K562 (cell line): ENCODE results near the gene NTRK2. TPM values are rescaled to one million over a fixed set of nuclear protein-coding genes. Genes with fewer than 3 reads are reported as not detected.

Experiments
- MEF2D ChIP-seq: conservative IDR thresholded peaks from 2 replicates; pipeline ENCODE4 v1.6.1; 2016; ENCODE audit warnings: low read depth, missing genetic modification characterization, missing compliant biosample characterization
- ZNF586 ChIP-seq: fragments of 450-650 bp; formaldehyde crosslinking; conservative IDR thresholded peaks from 2 replicates; pipeline ENCODE4 v1.4.0; 2020; ENCODE audit warnings: mild to moderate bottlenecking, moderate library complexity
- ZNF589 ChIP-seq: fragments of 200-800 bp; sonication (Bioruptor generic); IDR thresholded peaks from 2 replicates; pipeline ENCODE4 v1.6.1; 2016; ENCODE audit warnings: low read depth, missing genetic modification characterization, missing compliant biosample characterization
- polyA plus RNA-seq, 8 experiments: library from polyadenylated mRNA; depleted of rRNA in 4 of 8; stranded (reverse) in 5 of 8; unstranded in 3 of 8; fragments of >200 nt; fragmentation: Nextera tagmentation in 2 of 8; fragmentation: Illumina TruSeq in 1 of 8; extraction: Ambion mirVana in 2 of 8; extraction: Trizol in 1 of 8; gene quantifications; 2 replicates each; pipeline versions ENCODE4 v1.2.1 to v1.2.3, GENCODE V29; 2011 to 2014; ENCODE audit warnings: inconsistent platforms in 1 of 8, missing spikeins in 1 of 8
- total RNA-seq, 7 experiments: library from RNA; depleted of rRNA in 6 of 7; stranded (reverse); fragments of >200 nt in 6 of 7; fragmentation: Illumina TruSeq in 2 of 7; extraction: Trizol in 2 of 7; gene quantifications; 2 replicates each; pipeline versions ENCODE4 v1.2.1 to v1.2.3, GENCODE V29; 2011 to 2021; ENCODE audit warnings: low replicate concordance in 1 of 7
- TF ChIP-seq, protein P1 (sequence below): fragments of 450-650 bp; IDR thresholded peaks from 2 replicates; pipeline ENCODE4 v1.6.1; 2018; ENCODE audit not compliant: partially characterized antibody
- TF ChIP-seq, protein P2 (sequence below): fragments of 250-450 bp; sonication (Bioruptor Pico); IDR thresholded peaks from 2 replicates; pipeline ENCODE4 v1.5.0; 2020; ENCODE audit warnings: mild to moderate bottlenecking, borderline replicate concordance

Gene NTRK2
- total and polyA plus RNA-seq, 9 of the 15 experiments (the other 6 are each of a cell fraction or from before 2014, with no cell fraction given), result not detected

DNA sequence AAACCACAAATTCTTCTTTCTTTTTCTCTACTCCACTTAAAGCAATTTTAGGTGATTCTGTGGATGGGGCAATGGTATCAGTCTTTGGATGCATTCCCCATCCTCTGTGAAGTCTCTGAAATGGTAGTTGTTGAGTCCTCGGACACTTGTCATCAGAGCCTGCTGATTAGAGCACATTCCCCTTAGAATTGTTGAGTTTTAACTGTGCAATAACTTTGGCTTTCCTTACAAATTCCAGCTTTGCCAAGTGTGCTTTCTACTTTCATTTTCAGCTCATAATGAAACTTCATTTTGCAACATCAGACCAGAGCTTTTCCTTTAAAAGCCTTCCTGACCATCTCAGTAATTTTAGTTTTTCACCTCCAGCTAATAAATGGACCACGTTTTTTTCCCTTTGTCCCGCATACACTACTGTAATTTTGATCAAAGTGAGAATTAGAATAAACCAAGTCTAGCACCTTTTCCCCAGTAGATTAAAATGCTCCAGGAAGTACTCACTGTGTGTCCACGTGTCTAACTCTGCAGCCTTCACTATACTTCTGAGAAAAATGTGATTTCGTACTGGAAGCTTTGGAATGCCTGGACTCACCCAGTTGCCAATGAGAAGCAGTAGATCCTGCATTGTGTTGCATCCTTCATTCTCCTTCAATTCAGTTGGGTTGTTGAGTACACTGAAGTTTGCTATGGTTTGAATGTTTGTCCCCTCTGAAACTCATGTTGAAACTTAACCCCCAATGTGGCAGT is 135.6 kb downstream of the NTRK2 start (continued):
- TF ChIP-seq, protein P1, sequence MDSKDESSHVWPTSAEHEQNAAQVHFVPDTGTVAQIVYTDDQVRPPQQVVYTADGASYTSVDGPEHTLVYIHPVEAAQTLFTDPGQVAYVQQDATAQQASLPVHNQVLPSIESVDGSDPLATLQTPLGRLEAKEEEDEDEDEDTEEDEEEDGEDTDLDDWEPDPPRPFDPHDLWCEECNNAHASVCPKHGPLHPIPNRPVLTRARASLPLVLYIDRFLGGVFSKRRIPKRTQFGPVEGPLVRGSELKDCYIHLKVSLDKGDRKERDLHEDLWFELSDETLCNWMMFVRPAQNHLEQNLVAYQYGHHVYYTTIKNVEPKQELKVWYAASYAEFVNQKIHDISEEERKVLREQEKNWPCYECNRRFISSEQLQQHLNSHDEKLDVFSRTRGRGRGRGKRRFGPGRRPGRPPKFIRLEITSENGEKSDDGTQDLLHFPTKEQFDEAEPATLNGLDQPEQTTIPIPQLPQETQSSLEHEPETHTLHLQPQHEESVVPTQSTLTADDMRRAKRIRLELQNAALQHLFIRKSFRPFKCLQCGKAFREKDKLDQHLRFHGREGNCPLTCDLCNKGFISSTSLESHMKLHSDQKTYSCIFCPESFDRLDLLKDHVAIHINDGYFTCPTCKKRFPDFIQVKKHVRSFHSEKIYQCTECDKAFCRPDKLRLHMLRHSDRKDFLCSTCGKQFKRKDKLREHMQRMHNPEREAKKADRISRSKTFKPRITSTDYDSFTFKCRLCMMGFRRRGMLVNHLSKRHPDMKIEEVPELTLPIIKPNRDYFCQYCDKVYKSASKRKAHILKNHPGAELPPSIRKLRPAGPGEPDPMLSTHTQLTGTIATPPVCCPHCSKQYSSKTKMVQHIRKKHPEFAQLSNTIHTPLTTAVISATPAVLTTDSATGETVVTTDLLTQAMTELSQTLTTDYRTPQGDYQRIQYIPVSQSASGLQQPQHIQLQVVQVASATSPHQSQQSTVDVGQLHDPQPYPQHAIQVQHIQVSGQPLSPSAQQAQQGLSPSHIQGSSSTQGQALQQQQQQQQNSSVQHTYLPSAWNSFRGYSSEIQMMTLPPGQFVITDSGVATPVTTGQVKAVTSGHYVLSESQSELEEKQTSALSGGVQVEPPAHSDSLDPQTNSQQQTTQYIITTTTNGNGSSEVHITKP, result no peak
- TF ChIP-seq, protein P2, sequence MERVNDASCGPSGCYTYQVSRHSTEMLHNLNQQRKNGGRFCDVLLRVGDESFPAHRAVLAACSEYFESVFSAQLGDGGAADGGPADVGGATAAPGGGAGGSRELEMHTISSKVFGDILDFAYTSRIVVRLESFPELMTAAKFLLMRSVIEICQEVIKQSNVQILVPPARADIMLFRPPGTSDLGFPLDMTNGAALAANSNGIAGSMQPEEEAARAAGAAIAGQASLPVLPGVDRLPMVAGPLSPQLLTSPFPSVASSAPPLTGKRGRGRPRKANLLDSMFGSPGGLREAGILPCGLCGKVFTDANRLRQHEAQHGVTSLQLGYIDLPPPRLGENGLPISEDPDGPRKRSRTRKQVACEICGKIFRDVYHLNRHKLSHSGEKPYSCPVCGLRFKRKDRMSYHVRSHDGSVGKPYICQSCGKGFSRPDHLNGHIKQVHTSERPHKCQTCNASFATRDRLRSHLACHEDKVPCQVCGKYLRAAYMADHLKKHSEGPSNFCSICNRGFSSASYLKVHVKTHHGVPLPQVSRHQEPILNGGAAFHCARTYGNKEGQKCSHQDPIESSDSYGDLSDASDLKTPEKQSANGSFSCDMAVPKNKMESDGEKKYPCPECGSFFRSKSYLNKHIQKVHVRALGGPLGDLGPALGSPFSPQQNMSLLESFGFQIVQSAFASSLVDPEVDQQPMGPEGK (CRISPR knock-in tag), result no peak
- TF ChIP-seq MEF2D (tag) (no peak), ZNF586 (no peak), ZNF589 (no peak)
